ENCODE data around the gene KLRB1.
"Not testable (repeated sequence)": the region's sequence is repeated elsewhere in the genome, so short reads cannot be mapped to it uniquely, and the experiment has no call there.

The KLRB1 gene

GRCh38 chr12:9607716-9608115, at the start of gene KLRB1:
TSS of gene KLRB1 (minus strand) at chr12:9607916. CDS start at chr12:9607839, 77 bp downstream.
- no peak for DNase-seq

GRCh38 chr12:9651265-9651729, 43.6 kb upstream of the KLRB1 start:
- no peak for DNase-seq

- no peak for DNase-seq
These were observed 42.4 kb upstream of the KLRB1 start for GRCh38 chr12:9650151-9650576.

GRCh38 chr12:9649532-9649940, 41.8 kb upstream of the KLRB1 start:
- DNase-seq, result no peak

GRCh38 chr12:9648701-9649531, 41.2 kb upstream of the KLRB1 start:
- DNase-seq, result peak; percentile 5

GRCh38 chr12:9647825-9648700, 40.3 kb upstream of the KLRB1 start:
- peak; percentile 50 for DNase-seq

GRCh38 chr12:9646794-9647781, 39.4 kb upstream of the KLRB1 start:
- DNase-seq, result no peak

- not testable (repeated sequence) for DNase-seq
These were observed 37.4 kb upstream of the KLRB1 start for GRCh38 chr12:9644985-9645551.

GRCh38 chr12:9643266-9643660, 35.5 kb upstream of the KLRB1 start:
- DNase-seq, result no peak

- DNase-seq, result no peak
These were observed 35.0 kb upstream of the KLRB1 start for GRCh38 chr12:9642606-9643265.

GRCh38 chr12:9640024-9640423, 32.3 kb upstream of the KLRB1 start:
- DNase-seq, result no peak

GRCh38 chr12:9636851-9637206, 29.1 kb upstream of the KLRB1 start:
- DNase-seq, result no peak

- DNase-seq, result no peak
These were observed 28.6 kb upstream of the KLRB1 start for GRCh38 chr12:9636150-9636850.

- DNase-seq, result no peak
These were observed 27.4 kb upstream of the KLRB1 start for GRCh38 chr12:9634969-9635754.

- DNase-seq, result no peak
These were observed 26.6 kb upstream of the KLRB1 start for GRCh38 chr12:9634177-9634803.

GRCh38 chr12:9632766-9633165, 25.1 kb upstream of the KLRB1 start:
- no peak for DNase-seq

GRCh38 chr12:9626821-9627220, 19.1 kb upstream of the KLRB1 start:
- no peak for DNase-seq

- no peak for DNase-seq
These were observed 18.6 kb upstream of the KLRB1 start for GRCh38 chr12:9626291-9626690.

GRCh38 chr12:9625019-9625418, 17.3 kb upstream of the KLRB1 start:
- no peak for DNase-seq

All from DMS79 (cell line).